ENCODE results near the gene ADGRB3.

The ADGRB3 gene

DNA sequence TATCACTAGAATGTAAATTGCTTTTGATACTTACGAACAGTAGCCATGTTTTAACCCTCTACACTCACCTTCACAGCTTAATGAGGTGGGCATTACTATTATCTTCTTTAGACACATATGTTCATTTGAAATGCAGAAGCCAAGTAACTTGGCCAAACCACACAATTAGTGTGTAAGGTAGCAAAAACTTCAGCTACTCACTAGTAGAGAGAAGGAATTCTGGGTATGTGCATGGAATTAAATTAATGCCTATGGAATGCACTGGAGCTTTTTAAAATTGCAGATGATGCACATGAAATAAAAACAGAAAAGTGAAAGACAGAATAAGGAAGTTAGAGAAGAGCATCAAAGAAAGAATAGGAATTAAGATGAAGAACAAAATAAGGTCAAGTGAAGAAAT is 494.0 kb downstream of the ADGRB3 start:
- Histone ChIP-seq H3K36me3 (no peaks in the 10 kb centered on the region), H3K27ac (no peak overlapping the region), H3K4me1 (ENCODE audit: control insufficient read depth in 1 of 2, insufficient read depth in 1 of 2, low read depth in 1 of 2, low read length in 1 of 2) (no peaks in the 10 kb centered on the region), H3K9me3 (no peaks in the 10 kb centered on the region), H3K4me3 (ENCODE audit: low read depth in 1 of 2, low read length in 1 of 2) (no peak overlapping the region), H3K27me3 (no peaks in the 10 kb centered on the region)
- TF ChIP-seq, protein P1, sequence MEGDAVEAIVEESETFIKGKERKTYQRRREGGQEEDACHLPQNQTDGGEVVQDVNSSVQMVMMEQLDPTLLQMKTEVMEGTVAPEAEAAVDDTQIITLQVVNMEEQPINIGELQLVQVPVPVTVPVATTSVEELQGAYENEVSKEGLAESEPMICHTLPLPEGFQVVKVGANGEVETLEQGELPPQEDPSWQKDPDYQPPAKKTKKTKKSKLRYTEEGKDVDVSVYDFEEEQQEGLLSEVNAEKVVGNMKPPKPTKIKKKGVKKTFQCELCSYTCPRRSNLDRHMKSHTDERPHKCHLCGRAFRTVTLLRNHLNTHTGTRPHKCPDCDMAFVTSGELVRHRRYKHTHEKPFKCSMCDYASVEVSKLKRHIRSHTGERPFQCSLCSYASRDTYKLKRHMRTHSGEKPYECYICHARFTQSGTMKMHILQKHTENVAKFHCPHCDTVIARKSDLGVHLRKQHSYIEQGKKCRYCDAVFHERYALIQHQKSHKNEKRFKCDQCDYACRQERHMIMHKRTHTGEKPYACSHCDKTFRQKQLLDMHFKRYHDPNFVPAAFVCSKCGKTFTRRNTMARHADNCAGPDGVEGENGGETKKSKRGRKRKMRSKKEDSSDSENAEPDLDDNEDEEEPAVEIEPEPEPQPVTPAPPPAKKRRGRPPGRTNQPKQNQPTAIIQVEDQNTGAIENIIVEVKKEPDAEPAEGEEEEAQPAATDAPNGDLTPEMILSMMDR (IDR thresholded peaks at IDR 0.05): no peak

DNA sequence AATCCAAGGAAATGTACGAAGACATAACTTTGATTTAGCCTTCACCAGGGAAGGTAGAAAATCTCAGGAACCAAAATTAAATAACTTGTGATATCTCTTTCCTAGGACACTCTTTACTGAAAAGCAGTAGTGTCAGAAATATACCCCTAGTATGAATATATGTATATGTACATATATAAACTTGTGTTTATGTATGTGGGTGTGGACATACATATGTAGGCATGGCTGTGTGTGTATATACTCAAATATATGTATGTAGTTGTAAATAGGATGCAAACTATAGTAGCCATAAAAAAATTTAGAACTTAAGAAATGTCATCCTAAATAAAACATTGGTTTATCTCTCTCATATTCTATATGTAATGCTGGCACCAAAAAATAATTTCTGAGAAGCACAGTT is 500.8 kb downstream of the ADGRB3 start:
- TF ChIP-seq, protein P1 (IDR thresholded peaks at IDR 0.05): no peak
- Histone ChIP-seq H3K27me3 (no peaks in the 10 kb centered on the region), H3K36me3 (no peaks in the 10 kb centered on the region), H3K4me1 (ENCODE audit: control insufficient read depth in 1 of 2, insufficient read depth in 1 of 2, low read depth in 1 of 2, low read length in 1 of 2) (no peaks in the 10 kb centered on the region), H3K9me3 (no peaks in the 10 kb centered on the region), H3K27ac (no peak overlapping the region), H3K4me3 (ENCODE audit: low read depth in 1 of 2, low read length in 1 of 2) (no peak overlapping the region)

DNA sequence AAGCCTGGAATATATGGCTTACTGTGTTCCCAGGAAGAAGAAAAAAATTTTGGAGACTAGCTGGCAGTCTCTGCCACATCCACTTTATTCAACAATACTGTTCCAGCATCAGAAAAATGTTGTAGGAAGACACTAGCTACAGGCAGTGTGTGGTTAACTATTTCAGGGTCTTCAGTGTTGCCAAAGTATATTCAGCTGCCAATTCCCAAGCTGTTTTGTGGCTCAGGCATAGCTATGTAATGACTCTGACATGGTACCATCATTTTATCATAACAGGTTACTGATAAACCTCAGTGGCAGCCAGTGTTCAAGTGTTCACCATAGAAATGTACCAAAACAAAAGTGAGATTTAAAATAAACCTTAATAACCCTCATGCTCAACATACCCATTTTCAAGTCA is 503.1 kb downstream of the ADGRB3 start:
- Histone ChIP-seq H3K27me3 (no peaks in the 10 kb centered on the region), H3K9me3 (no peaks in the 10 kb centered on the region), H3K4me1 (ENCODE audit: control insufficient read depth in 1 of 2, insufficient read depth in 1 of 2, low read depth in 1 of 2, low read length in 1 of 2) (no peaks in the 10 kb centered on the region), H3K27ac (no peak overlapping the region), H3K36me3 (no peaks in the 10 kb centered on the region), H3K4me3 (ENCODE audit: low read depth in 1 of 2, low read length in 1 of 2) (no peak overlapping the region)
- TF ChIP-seq, protein P1 (IDR thresholded peaks at IDR 0.05): no peak

DNA sequence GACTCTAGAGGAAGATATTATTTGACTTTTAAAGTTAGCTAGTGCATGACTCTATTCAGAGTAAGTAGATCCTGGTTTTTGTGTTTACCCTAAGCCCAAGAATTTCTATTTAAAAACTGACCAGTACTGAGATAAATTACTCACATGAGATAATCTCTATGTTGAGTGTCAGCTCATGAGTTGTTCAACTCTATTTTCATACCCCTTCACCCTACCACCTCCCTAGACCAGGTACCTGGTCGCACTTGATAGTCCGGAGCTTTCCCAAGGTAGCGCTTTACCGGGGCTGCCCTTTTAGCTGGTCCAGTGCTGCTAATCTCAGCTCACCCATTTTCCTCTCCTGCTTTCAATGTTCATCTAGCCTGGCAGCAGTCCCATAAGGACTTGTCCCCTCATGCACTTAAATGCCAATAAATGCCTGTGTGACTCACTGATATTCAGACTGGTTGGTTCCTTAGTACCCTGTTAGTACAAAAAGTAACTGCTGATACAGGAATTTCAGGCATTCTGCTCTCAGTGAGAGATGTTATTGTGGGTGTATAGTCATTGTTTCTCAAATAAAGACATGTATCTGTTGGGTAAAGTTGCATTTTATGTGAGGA is 503.9 kb downstream of the ADGRB3 start:
- H3K9me3 ChIP-seq: no peaks in the 10 kb centered on the region
- H3K36me3 ChIP-seq: no peaks in the 10 kb centered on the region
- H3K27me3 ChIP-seq: no peaks in the 10 kb centered on the region
- no peak overlapping the region for H3K27ac ChIP-seq
- H3K4me1 ChIP-seq (ENCODE audit: control insufficient read depth in 1 of 2, insufficient read depth in 1 of 2, low read depth in 1 of 2, low read length in 1 of 2): no peaks in the 10 kb centered on the region
- TF ChIP-seq, protein P1 (IDR thresholded peaks at IDR 0.05): no peak
- H3K4me3 ChIP-seq (ENCODE audit: low read depth in 1 of 2, low read length in 1 of 2): no peak overlapping the region

DNA sequence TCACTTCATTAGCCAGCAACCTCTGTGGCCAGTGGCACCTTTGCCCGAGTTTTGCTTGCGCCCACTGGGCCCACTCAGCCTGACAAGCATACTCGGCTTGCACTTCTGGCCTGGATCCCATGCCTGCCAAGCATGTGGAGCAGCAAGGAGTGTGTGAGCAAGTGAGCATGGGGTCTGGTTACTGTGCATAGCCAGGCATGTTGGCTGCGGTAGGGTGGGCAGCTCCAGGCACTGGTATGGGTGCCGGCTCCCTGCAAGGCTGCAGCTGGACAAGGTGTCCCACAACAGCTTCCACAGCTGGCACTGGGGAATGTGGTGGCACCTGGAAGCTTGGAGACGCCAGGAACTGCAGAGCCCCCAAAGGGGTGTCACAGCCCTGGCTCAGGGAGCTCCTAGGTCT is 510.0 kb downstream of the ADGRB3 start:
- no peaks in the 10 kb centered on the region for H3K4me1 ChIP-seq (ENCODE audit: control insufficient read depth in 1 of 2, insufficient read depth in 1 of 2, low read depth in 1 of 2, low read length in 1 of 2)
- H3K36me3 ChIP-seq: no peaks in the 10 kb centered on the region
- TF ChIP-seq, protein P1 (IDR thresholded peaks at IDR 0.05): no peak
- H3K27ac ChIP-seq: no peak overlapping the region
- H3K4me3 ChIP-seq (ENCODE audit: low read depth in 1 of 2, low read length in 1 of 2): no peak overlapping the region
- no peaks in the 10 kb centered on the region for H3K27me3 ChIP-seq
- no peaks in the 10 kb centered on the region for H3K9me3 ChIP-seq

GRCh38 chr6:69146385-69146784 is 511.3 kb downstream of the ADGRB3 start:
- TF ChIP-seq, protein P1 (IDR thresholded peaks at IDR 0.05): no peak
- H3K9me3 ChIP-seq: no peaks in the 10 kb centered on the region
- H3K27me3 ChIP-seq: no peaks in the 10 kb centered on the region
- H3K27ac ChIP-seq: no peak overlapping the region
- H3K4me3 ChIP-seq (ENCODE audit: low read depth in 1 of 2, low read length in 1 of 2): no peak overlapping the region
- no peaks in the 10 kb centered on the region for H3K4me1 ChIP-seq (ENCODE audit: control insufficient read depth in 1 of 2, insufficient read depth in 1 of 2, low read depth in 1 of 2, low read length in 1 of 2)
- H3K36me3 ChIP-seq: no peaks in the 10 kb centered on the region

Measured in neutrophil (primary cell).